ENCODE data around the gene NCK1. TPM values are rescaled to one million over a fixed set of nuclear protein-coding genes. Genes with fewer than 3 reads are reported as not detected.
"Not testable (repeated sequence)": the region's sequence is repeated elsewhere in the genome, so short reads cannot be mapped to it uniquely, and the experiment has no call there.

Gene NCK1
- total and polyA plus RNA-seq, 9 of the 15 experiments (the other 6 are each of a cell fraction or from before 2014, with no cell fraction given) = 17.3 to 30.5 (median 25.0) TPM

GRCh38 chr3:136987398-136987980 lies 125.5 kb downstream of the NCK1 start:
- WGBS (ENCODE audit: insufficient coverage, low coverage, missing lambda C conversion rate) = 96% methylated on average over 5 of the region's 39 CpGs
- POLR2A ChIA-PET; H3K9ac ChIP-seq (ENCODE audit: insufficient read depth in 1 of 2, low read depth in 2 of 2, low read length in 2 of 2); H3K9me3 ChIP-seq (replicated peaks; ENCODE audit: control insufficient read depth, insufficient read depth, low read depth, low read length); H2AFZ ChIP-seq (ENCODE audit: low read depth, low read length); H3K27me3 ChIP-seq (ENCODE audit: control insufficient read depth in 2 of 2, insufficient read depth in 2 of 2, low read length in 2 of 2); H4K20me1 ChIP-seq (replicated peaks; ENCODE audit: control insufficient read depth, insufficient read depth, low read length); H3K79me2 ChIP-seq (ENCODE audit: control insufficient read depth, insufficient read depth, low read length); H3K27ac ChIP-seq (ENCODE audit: extremely low read depth, low read depth, low read length); H3K36me3 ChIP-seq (ENCODE audit: control insufficient read depth, insufficient read depth, low read length); BruUV-seq (replicated peaks); DNase-seq (ENCODE audit: extremely low read depth in 1 of 4, low spot score in 3 of 4); CTCF ChIA-PET (ENCODE audit: low intra/inter-chr PET ratio); H3K4me3 ChIP-seq; ATAC-seq; intact Hi-C loops (cut with micrococcal nuclease); H3K4me1 ChIP-seq (replicated peaks in 1 of 2; ENCODE audit: control insufficient read depth in 2 of 2, insufficient read depth in 2 of 2, low read length in 2 of 2); H3K9me1 ChIP-seq (ENCODE audit: control insufficient read depth, insufficient read depth, low read length); in situ Hi-C loops (cut with MboI); H3K4me2 ChIP-seq (ENCODE audit: insufficient read depth, low read length); FAIRE-seq: not testable (repeated sequence)
- TF ChIP-seq POLR2G (IDR thresholded peaks at IDR 0.05; ENCODE audit: low read depth, low read length) = 0 out of 2 replicates have a peak, but pooled peaks have one; percentile 22

DNA sequence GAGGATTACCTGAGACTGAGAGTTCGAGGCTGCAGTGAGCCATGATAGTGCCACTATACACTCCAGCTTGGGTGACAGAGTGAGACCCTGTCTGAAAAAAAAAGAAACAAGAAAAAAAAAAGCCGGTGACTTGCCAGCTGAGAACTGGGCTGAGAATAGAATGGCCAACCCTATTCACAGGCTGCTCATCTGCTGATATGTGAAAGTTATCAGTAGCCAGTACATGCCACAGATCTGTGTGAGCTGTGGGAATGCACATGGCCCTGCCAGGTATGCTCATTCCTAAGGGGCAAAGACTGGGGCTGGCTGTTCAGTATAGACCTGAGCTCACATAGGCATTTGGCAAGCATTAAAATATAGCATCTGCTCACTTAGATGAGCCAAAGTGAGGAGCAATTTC lies 126.6 kb downstream of the NCK1 start:
- no peaks in the 10 kb centered on the region for H3K36me3 ChIP-seq (ENCODE audit: control insufficient read depth, insufficient read depth, low read length)
- intact Hi-C loops (cut with micrococcal nuclease) = no loop called here
- no peak for TF ChIP-seq BRCA1 (IDR thresholded peaks at IDR 0.05)
- TF ChIP-seq BRCA1 (CRISPR knock-in tag; IDR thresholded peaks at IDR 0.05) = no peak
- no peak for TF ChIP-seq ELK3 (CRISPR knock-in tag; IDR thresholded peaks at IDR 0.05)
- TF ChIP-seq CAMTA2 (CRISPR knock-in tag; conservative IDR thresholded peaks at IDR 0.05) = no peak
- no peak for TF ChIP-seq MXI1 (IDR thresholded peaks at IDR 0.05; ENCODE audit: low read depth, low read length)
- TF ChIP-seq ZNF197 (CRISPR knock-in tag; IDR thresholded peaks at IDR 0.05; ENCODE audit: low read depth) = no peak
- TF ChIP-seq SMAD2 (IDR thresholded peaks at IDR 0.05; ENCODE audit: low read depth, low read length) = no peak
- no peak for TF ChIP-seq CREBBP (IDR thresholded peaks at IDR 0.05; ENCODE audit: low read depth, low read length)
- no peak for TF ChIP-seq KHSRP (IDR thresholded peaks at IDR 0.05)
- no peak for TF ChIP-seq TBP (optimal IDR thresholded peaks at IDR 0.05; ENCODE audit: low read depth, low read length)
- TF ChIP-seq MED1 (CRISPR knock-in tag; IDR thresholded peaks at IDR 0.05; ENCODE audit: borderline replicate concordance) = no peak
- no peak for TF ChIP-seq ZNF696 (CRISPR knock-in tag; conservative IDR thresholded peaks at IDR 0.05)

More for the DNA sequence above, 126.6 kb downstream of the NCK1 start:
- POLR2A ChIA-PET = interaction anchor here (0.5 kb wide), 1 partner anchor 118 kb away, joined by 5 read pairs; no protein-coding TSS in a partner anchor
- Histone ChIP-seq H3K4me3 (no peak overlapping the region), H3K27ac (ENCODE audit: extremely low read depth, low read depth, low read length) (no peak overlapping the region), H3K9me1 (ENCODE audit: control insufficient read depth, insufficient read depth, low read length) (no peaks in the 10 kb centered on the region), H3K9ac (ENCODE audit: insufficient read depth in 1 of 2, low read depth in 2 of 2, low read length in 2 of 2) (no peak overlapping the region), H3K27me3 (ENCODE audit: control insufficient read depth in 2 of 2, insufficient read depth in 2 of 2, low read length in 2 of 2) (no peaks in the 10 kb centered on the region), H2AFZ (ENCODE audit: low read depth, low read length) (no peak overlapping the region), H4K20me1 (replicated peaks; ENCODE audit: control insufficient read depth, insufficient read depth, low read length) (no peaks in the 10 kb centered on the region), H3K4me2 (ENCODE audit: insufficient read depth, low read length) (no peak overlapping the region), H3K4me1 (replicated peaks in 1 of 2; ENCODE audit: control insufficient read depth in 2 of 2, insufficient read depth in 2 of 2, low read length in 2 of 2) (no peaks in the 10 kb centered on the region; a peak in 1 of 5 replicates), H3K9me3 (replicated peaks; ENCODE audit: control insufficient read depth, insufficient read depth, low read depth, low read length) (no peaks in the 10 kb centered on the region), H3K79me2 (ENCODE audit: control insufficient read depth, insufficient read depth, low read length) (no peaks in the 10 kb centered on the region)
- CTCF ChIA-PET (ENCODE audit: low intra/inter-chr PET ratio) = no interaction called here
- FAIRE-seq = no peak
- in situ Hi-C loops (cut with MboI) = no loop called here
- BruUV-seq (replicated peaks) = no TSS peak
- no peak for DNase-seq (ENCODE audit: extremely low read depth in 1 of 4, low spot score in 3 of 4)
- no peak for ATAC-seq
- 50% methylated on average over 1 of the region's 2 CpGs for WGBS (ENCODE audit: insufficient coverage, low coverage, missing lambda C conversion rate)
